Esophagus squamous epithelium (tissue), 4 donors: ENCODE measurements around the gene PHACTR4.

Experiments
- POLR2A ChIP-seq, 4 donors: fragments of 450-650 bp; IDR thresholded peaks; one replicate each; pipeline ENCODE4 v1.6.1; 2017; ENCODE audit warnings: antibody characterized with exemption in 4 of 4, mild to moderate bottlenecking in 4 of 4, moderate library complexity in 3 of 4
- TF ChIP-seq, protein P1 (sequence below), 6 experiments: fragments of 450-650 bp in 4 of 6; fragments of 200-600 bp in 2 of 6; sonication (generic) in 2 of 6; IDR thresholded peaks; one replicate each; pipeline ENCODE4 v1.5.1; 2016 to 2019; ENCODE audit warnings: antibody characterized with exemption in 6 of 6, mild to moderate bottlenecking in 4 of 6, moderate library complexity in 4 of 6

DNA sequence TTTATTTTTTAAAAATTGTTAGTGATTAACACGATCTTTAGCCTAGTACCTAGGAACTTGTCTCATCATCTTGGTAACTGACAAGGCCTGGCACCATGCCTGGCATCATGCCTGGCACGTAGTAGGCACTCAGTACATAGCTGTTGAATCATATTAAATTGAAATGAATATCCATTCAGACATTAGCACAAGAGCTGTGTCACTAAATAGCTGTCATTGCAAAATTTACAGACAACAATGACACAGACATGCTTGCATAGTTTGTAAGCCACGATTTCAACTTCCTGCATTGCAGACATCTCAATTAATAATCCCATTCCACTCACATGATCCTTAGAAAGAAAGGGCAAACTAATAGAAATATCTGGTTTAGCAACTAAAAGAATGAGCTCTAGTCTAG is 15.4 kb upstream of the PHACTR4 start:
- no peak for TF ChIP-seq POLR2A (IDR thresholded peaks at IDR 0.05)
- TF ChIP-seq, protein P1, sequence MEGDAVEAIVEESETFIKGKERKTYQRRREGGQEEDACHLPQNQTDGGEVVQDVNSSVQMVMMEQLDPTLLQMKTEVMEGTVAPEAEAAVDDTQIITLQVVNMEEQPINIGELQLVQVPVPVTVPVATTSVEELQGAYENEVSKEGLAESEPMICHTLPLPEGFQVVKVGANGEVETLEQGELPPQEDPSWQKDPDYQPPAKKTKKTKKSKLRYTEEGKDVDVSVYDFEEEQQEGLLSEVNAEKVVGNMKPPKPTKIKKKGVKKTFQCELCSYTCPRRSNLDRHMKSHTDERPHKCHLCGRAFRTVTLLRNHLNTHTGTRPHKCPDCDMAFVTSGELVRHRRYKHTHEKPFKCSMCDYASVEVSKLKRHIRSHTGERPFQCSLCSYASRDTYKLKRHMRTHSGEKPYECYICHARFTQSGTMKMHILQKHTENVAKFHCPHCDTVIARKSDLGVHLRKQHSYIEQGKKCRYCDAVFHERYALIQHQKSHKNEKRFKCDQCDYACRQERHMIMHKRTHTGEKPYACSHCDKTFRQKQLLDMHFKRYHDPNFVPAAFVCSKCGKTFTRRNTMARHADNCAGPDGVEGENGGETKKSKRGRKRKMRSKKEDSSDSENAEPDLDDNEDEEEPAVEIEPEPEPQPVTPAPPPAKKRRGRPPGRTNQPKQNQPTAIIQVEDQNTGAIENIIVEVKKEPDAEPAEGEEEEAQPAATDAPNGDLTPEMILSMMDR (IDR thresholded peaks at IDR 0.05): no peak
